Vagina (tissue), 2 donors: ENCODE data around the gene OAT.

ENCODE experiments used
- POLR2A ChIP-seq, 2 donors: fragments of 450-650 bp; IDR thresholded peaks; one replicate each; pipeline ENCODE4 v1.6.1; 2017; ENCODE audit warnings: antibody characterized with exemption in 2 of 2, mild to moderate bottlenecking in 2 of 2, moderate library complexity in 2 of 2
- TF ChIP-seq, protein P1 (sequence below), 3 experiments: fragments of 450-650 bp in 2 of 3; fragments of 200-600 bp in 1 of 3; sonication (generic) in 1 of 3; IDR thresholded peaks; one replicate each; pipeline ENCODE4 v1.5.1; 2017 to 2019; ENCODE audit warnings: antibody characterized with exemption in 3 of 3, mild to moderate bottlenecking in 2 of 3, moderate library complexity in 2 of 3

DNA sequence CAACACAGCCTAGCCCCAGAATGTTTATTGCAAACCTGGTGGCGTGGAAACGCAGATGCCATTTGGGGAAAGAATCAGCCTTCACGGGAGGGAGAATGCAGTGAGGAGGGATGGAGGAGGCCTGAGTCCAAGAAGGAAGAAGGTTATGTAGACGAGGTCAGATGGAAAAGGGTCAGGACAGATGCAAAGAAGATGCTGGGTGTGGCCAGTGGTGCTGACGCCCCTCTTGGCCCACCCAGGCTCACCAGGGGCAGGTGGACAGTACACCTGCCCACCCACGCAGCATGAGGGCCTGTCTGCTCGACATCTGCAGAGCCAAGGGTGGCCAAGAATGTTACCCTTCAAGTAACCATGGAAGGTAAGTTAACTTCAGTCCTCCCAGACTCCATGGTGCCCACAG is 40.5 kb downstream of the OAT start:
- no peak for TF ChIP-seq POLR2A (IDR thresholded peaks at IDR 0.05)
- TF ChIP-seq, protein P1, sequence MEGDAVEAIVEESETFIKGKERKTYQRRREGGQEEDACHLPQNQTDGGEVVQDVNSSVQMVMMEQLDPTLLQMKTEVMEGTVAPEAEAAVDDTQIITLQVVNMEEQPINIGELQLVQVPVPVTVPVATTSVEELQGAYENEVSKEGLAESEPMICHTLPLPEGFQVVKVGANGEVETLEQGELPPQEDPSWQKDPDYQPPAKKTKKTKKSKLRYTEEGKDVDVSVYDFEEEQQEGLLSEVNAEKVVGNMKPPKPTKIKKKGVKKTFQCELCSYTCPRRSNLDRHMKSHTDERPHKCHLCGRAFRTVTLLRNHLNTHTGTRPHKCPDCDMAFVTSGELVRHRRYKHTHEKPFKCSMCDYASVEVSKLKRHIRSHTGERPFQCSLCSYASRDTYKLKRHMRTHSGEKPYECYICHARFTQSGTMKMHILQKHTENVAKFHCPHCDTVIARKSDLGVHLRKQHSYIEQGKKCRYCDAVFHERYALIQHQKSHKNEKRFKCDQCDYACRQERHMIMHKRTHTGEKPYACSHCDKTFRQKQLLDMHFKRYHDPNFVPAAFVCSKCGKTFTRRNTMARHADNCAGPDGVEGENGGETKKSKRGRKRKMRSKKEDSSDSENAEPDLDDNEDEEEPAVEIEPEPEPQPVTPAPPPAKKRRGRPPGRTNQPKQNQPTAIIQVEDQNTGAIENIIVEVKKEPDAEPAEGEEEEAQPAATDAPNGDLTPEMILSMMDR (IDR thresholded peaks at IDR 0.05) = no peak
